Mucosa of stomach (tissue), 1 donor: ENCODE measurements around the gene IL36RN.

Experiments used
- H3K27me3 ChIP-seq: one replicate; pipeline ENCODE4 v1.7.0; 2013; ENCODE audit warnings: mild to moderate bottlenecking, low read length; ENCODE audit not compliant: control insufficient read depth, insufficient read depth
- H3K36me3 ChIP-seq: one replicate; pipeline ENCODE4 v1.7.0; 2013; ENCODE audit warnings: low read length; ENCODE audit not compliant: control insufficient read depth, insufficient read depth
- H3K4me1 ChIP-seq: one replicate; pipeline ENCODE4 v1.7.0; 2013; ENCODE audit warnings: mild to moderate bottlenecking, low read length; ENCODE audit not compliant: control insufficient read depth, insufficient read depth
- H3K4me3 ChIP-seq: one replicate; pipeline ENCODE4 v1.7.0; 2013; ENCODE audit warnings: low read length
- H3K9ac ChIP-seq: one replicate; pipeline ENCODE4 v1.7.0; 2013; ENCODE audit warnings: mild to moderate bottlenecking, low read length, moderate library complexity
- H3K9me3 ChIP-seq: one replicate; pipeline ENCODE4 v1.7.0; 2013; ENCODE audit warnings: mild to moderate bottlenecking, low read length, moderate library complexity; ENCODE audit not compliant: control insufficient read depth
- donor health status: Pancreatic carcinoma.

Gene IL36RN

GRCh38 chr2:113078350-113078839 is 19.4 kb downstream of the IL36RN start:
- no peak overlapping the region for H3K4me3 ChIP-seq
- no peaks in the 10 kb centered on the region for H3K36me3 ChIP-seq
- peaks cover 39% of the 10 kb centered on the region for H3K4me1 ChIP-seq
- no peaks in the 10 kb centered on the region for H3K9me3 ChIP-seq
- no peak overlapping the region for H3K9ac ChIP-seq
- no peaks in the 10 kb centered on the region for H3K27me3 ChIP-seq

DNA sequence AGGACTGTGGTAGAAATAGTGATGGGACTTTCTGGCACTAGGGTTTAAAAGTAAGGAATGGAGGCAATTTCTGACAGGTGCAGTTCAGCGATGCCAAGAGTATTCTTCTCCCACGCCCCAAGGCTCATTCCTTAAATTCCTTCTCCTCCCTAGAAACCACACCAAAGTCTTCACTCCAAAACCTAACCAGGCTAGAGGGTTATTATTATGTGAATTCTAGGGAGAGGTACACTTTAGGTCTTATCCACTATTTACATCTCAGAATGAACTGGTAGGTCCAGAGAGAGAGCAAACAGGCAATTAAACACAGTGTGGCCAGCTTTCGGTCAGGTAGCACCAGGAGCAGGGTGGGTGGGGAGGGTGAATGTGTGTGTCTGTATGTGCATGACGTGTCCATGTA is 20.1 kb downstream of the IL36RN start:
- Histone ChIP-seq H3K4me1 (peaks cover 39% of the 10 kb centered on the region), H3K27me3 (no peaks in the 10 kb centered on the region), H3K9me3 (no peaks in the 10 kb centered on the region), H3K9ac (no peak overlapping the region), H3K36me3 (no peaks in the 10 kb centered on the region), H3K4me3 (no peak overlapping the region)

DNA sequence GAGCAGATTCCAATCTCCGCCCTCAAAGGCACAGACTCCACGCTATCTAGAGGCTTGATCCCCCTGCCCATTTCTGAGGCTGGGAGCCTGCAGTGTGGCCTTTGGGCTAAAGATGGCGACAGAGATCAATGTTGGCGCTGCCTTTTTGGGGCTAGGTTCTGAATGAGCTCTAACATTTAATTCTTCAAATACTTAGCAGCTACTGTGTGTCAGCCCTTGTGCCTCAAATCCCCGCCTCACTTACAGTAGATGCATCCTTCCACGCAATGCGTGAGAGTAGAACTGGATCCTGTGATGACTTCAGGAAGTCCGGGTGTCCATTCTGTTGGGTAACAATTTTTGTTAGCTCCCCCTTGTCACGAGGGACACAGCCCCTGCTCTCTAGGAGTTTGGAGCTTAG is 21.1 kb downstream of the IL36RN start:
- Histone ChIP-seq H3K4me1 (peaks cover 43% of the 10 kb centered on the region), H3K27me3 (no peaks in the 10 kb centered on the region), H3K4me3 (no peak overlapping the region), H3K9ac (no peak overlapping the region), H3K9me3 (no peaks in the 10 kb centered on the region), H3K36me3 (no peaks in the 10 kb centered on the region)

DNA sequence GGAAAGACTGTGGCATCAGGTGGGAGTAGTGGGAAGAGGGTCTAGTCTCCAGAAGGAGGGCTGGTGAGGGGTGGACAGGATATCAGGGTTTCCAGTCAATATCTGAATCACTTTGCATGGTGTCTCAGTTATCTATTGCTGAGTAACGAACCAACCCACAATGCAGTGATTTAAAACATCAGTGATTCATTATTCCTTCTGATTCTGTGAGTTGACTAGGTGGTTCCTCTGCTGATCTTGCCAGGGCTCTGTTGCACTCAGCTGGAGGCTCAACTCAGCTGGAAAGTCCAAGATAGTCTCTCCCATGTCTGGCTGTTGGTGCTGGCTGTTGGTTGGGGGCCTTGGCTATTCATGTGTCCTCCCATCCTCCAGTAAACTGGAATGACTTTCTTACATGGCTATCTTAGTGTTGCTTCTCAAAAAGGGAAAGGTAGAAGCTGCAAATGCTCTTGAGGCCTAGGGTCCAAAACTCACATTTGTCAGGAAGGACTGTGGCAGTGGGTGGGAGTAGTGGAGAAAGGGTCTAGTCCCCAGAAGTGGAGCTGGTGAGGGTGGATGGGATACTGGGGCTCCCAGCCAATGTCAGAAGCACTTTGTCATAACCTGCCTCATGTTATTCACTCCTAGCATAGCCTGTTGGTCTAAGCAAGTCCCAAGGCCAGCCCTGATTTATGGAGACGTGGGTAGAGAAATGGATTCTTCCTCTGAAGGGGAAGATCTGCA is 22.7 kb downstream of the IL36RN start:
- no peak overlapping the region for H3K4me3 ChIP-seq
- H3K4me1 ChIP-seq: peaks cover 37% of the 10 kb centered on the region
- H3K9me3 ChIP-seq: no peaks in the 10 kb centered on the region
- no peak overlapping the region for H3K9ac ChIP-seq
- no peaks in the 10 kb centered on the region for H3K36me3 ChIP-seq
- no peaks in the 10 kb centered on the region for H3K27me3 ChIP-seq

- Histone ChIP-seq H3K9me3 (no peaks in the 10 kb centered on the region), H3K4me3 (no peak overlapping the region), H3K36me3 (no peaks in the 10 kb centered on the region), H3K4me1 (peaks cover 21% of the 10 kb centered on the region), H3K27me3 (no peaks in the 10 kb centered on the region), H3K9ac (no peak overlapping the region)
These were observed 24.3 kb downstream of the IL36RN start for GRCh38 chr2:113083296-113083695.

DNA sequence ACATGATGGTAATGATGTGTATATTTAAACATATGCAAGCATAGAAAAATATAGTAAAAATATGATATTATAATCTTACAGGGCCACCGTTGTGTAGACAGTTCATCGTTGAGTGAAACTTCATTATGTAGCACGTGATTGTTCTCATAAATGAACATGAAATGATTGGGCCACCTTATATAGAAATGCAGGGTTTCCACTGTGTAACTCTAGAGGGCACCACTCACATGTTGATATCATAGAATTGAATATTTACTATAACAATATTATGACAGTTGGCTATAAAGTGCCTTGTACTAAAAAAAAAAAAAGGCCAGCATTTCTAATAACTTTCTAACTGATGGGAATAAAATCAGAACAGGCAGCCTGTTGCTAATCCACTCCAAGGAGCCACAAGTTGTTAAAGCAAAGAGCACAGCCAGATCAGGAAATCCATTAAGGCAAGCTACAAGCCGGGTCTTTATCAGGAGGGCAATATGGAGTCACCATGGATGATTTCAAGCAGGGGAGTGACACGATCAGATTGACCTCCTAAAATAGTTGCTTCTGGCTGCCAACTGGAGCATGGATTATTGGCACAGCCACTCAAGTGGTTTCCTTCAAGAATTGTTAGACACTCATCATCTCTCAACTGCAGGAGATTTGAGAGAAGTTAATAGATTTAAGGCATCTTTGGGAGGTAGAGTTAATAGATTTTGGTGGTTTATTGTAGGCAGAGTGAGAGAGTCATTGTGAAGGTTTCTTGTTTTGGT is 25.4 kb downstream of the IL36RN start:
- no peaks in the 10 kb centered on the region for H3K36me3 ChIP-seq

GRCh38 chr2:113085542-113085941 is 26.5 kb downstream of the IL36RN start:
- Histone ChIP-seq H3K4me3 (no peak overlapping the region), H3K27me3 (no peaks in the 10 kb centered on the region), H3K4me1 (peaks cover 4% of the 10 kb centered on the region), H3K9ac (no peak overlapping the region), H3K36me3 (no peaks in the 10 kb centered on the region), H3K9me3 (no peaks in the 10 kb centered on the region)

More for the DNA sequence above, 25.4 kb downstream of the IL36RN start:
- H3K9me3 ChIP-seq: no peaks in the 10 kb centered on the region
- H3K27me3 ChIP-seq: no peaks in the 10 kb centered on the region
- peaks cover 14% of the 10 kb centered on the region for H3K4me1 ChIP-seq
- no peak overlapping the region for H3K4me3 ChIP-seq
- no peak overlapping the region for H3K9ac ChIP-seq

DNA sequence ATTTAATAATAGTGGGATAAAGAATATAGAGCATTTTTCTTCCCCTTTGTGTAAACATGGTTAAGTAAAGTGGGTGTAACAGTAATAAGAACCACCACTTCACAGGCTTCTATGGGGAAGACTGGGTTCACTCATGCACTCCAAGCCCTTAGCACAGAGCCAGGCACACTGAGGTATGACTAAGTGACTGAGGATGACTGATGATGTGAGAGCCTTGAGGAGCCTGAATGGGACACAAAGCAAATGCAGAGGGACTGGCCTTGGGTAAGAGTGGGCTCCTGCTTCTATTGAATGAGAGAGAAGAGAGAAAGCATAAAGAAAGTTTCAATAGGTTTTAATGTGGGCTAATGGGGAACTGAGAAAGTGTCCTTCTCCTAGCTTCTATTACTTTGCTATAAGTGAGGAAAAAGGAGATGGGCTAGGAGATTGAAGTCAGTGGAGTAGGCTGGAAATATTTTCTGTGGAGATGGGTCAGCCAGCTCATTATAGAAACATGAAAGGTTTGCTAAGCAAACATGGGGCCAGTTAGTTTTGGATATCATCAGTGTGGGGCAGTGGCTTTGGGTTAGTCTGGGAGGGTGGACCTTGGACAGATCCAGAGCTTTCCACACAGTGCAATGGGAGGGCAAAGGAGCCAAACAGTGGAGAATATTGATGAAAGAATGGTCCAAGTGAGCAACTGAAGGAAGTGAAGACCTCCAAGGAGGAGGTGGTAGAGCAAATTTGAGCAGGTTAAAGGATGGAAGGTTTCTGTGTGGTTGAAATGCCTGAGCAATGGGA is 29.4 kb downstream of the IL36RN start:
- H3K4me3 ChIP-seq: no peak overlapping the region
- H3K9ac ChIP-seq: no peak overlapping the region
- no peaks in the 10 kb centered on the region for H3K9me3 ChIP-seq
- no peaks in the 10 kb centered on the region for H3K36me3 ChIP-seq
- no peaks in the 10 kb centered on the region for H3K27me3 ChIP-seq
- H3K4me1 ChIP-seq: peaks cover 4% of the 10 kb centered on the region

DNA sequence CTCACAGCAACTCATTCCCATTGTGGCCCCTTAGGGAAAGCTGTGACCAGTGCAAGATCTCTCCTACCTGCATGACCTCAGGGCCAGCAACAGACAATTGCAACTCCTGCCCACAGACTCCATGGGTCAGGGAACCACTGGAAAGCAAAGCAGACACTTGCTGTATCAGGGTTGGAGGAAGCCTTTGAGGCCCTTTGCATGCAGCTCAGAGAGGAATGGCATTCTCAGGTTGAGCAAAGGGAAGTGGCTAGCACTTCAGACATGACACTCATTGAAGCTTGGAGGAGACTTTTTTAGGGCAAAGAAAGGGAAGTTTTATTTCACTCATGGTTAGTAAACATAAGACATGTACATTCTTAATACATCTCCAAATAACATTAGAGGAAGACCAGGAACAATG is 30.9 kb downstream of the IL36RN start:
- Histone ChIP-seq H3K4me3 (no peak overlapping the region), H3K27me3 (no peaks in the 10 kb centered on the region), H3K9me3 (no peaks in the 10 kb centered on the region), H3K4me1 (no peaks in the 10 kb centered on the region), H3K36me3 (no peaks in the 10 kb centered on the region), H3K9ac (no peak overlapping the region)

DNA sequence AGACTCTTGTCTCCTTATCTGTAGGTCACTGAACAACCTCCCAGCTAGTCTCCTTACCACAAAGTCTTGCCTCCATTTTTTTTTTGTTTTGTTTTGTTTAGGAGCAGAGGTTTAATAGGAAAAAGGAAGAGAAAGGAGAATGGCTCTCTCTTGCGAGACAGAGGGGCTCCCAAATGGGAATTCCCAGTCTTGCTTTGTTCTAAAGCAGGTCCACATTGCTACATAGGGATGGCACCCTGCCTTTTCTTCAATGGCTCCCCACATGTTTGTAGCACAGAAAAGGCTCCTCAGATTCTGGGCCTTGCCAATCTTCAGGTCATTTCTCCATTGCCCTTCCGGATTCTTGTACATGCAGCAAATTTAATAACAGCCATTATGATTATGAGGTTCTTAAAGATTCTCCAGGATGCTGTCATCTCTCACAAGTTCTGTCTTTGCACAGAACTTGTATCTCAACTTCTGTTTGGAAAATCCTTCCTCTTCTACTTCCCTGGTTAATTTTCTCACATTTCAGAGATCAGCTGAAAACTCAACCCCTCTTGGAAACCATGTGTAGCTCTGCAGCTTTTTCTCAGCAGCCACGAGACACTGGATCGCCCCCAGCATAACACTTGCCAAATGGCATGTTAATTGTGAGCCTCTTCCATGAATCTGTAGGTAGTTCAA is 32.4 kb downstream of the IL36RN start:
- H3K9ac ChIP-seq: no peak overlapping the region
- H3K4me1 ChIP-seq: no peaks in the 10 kb centered on the region
- no peaks in the 10 kb centered on the region for H3K9me3 ChIP-seq
- no peak overlapping the region for H3K4me3 ChIP-seq
- no peaks in the 10 kb centered on the region for H3K27me3 ChIP-seq
- no peaks in the 10 kb centered on the region for H3K36me3 ChIP-seq

GRCh38 chr2:113092864-113093612 is 34.0 kb downstream of the IL36RN start:
- Histone ChIP-seq H3K9me3 (no peaks in the 10 kb centered on the region), H3K9ac (no peak overlapping the region), H3K4me3 (no peak overlapping the region), H3K36me3 (no peaks in the 10 kb centered on the region), H3K27me3 (no peaks in the 10 kb centered on the region), H3K4me1 (peaks cover 3% of the 10 kb centered on the region)
